ENCODE data around the gene PLAC1. TPM values are rescaled to one million over a fixed set of nuclear protein-coding genes. Genes with fewer than 3 reads are reported as not detected.

PLAC1 gene
- total RNA-seq, 1 experiment from 2014 or later: 0.34 TPM

GRCh38 chrX:134572816-134573682, 85.2 kb downstream of the PLAC1 start (continued):
- TF ChIP-seq MAX (IDR thresholded peaks at IDR 0.05) (peak; percentile 40; the same call in 1 of the 2 replicates), ZBTB33 (IDR thresholded peaks at IDR 0.05; ENCODE audit: extremely low read depth, insufficient replicate concordance, low read length) (no peak), JUND (IDR thresholded peaks at IDR 0.05) (peak; percentile 89), YY1 (IDR thresholded peaks at IDR 0.05; ENCODE audit: extremely low read depth, insufficient replicate concordance, low read depth, low read length) (no peak), ELF1 (IDR thresholded peaks at IDR 0.05; ENCODE audit: borderline replicate concordance, low read depth) (no peak), CEBPB (IDR thresholded peaks at IDR 0.05; ENCODE audit: low read depth) (0 out of 2 replicates have a peak, but pooled peaks have one; percentile 44), EZH2 (IDR thresholded peaks at IDR 0.05) (no peak), CBX3 (IDR thresholded peaks at IDR 0.05; ENCODE audit: low read depth) (peak; percentile 39; the same call in 1 of the 2 replicates), FOSL1 (IDR thresholded peaks at IDR 0.05; ENCODE audit: low read depth) (peak; percentile 78), TCF7L2 (IDR thresholded peaks at IDR 0.05; ENCODE audit: borderline replicate concordance, extremely low read depth, insufficient read depth, insufficient read length) (peak; percentile 62), SP1 (IDR thresholded peaks at IDR 0.05; ENCODE audit: low read depth) (peak; percentile 77), EGR1 (IDR thresholded peaks at IDR 0.05; ENCODE audit: low read depth) (no peak)

- RAD21 ChIA-PET (ENCODE audit: low non-redundant PET in 1 of 2, low total read pairs in 2 of 2, uncharacterized antibody in 2 of 2, unreplicated experiment in 2 of 2): no interaction called here
- CTCF ChIA-PET: no interaction called here
- DNase-seq (ENCODE audit: low read depth, low spot score) (no peak), ATAC-seq (no peak)
- Histone ChIP-seq H3K79me2 (ENCODE audit: insufficient read depth, low read length) (no peaks in the 10 kb centered on the region), H2AFZ (ENCODE audit: low read depth, low read length, poor library complexity, severe bottlenecking) (no peak overlapping the region), H3K27me3 (ENCODE audit: insufficient read depth, low read length) (peaks cover 3% of the 10 kb centered on the region; the same call in 1 of the 2 replicates), H3K9me2 (ENCODE audit: insufficient read depth) (no peaks in the 10 kb centered on the region), H3K4me3 (replicated peaks in 1 of 2; ENCODE audit: low read depth in 1 of 2, low read length in 2 of 2) (no peak overlapping the region), H3K36me3 (ENCODE audit: control insufficient read depth in 1 of 2, insufficient read depth in 2 of 2, low read length in 2 of 2) (no peaks in the 10 kb centered on the region), H3K4me1 (ENCODE audit: control insufficient read depth in 1 of 2, insufficient read depth in 2 of 2, low read length in 2 of 2) (peaks cover 9 to 19% of the 10 kb centered on the region in 2 experiments), H3K9me3 (ENCODE audit: control insufficient read depth in 1 of 2, insufficient read depth in 1 of 2, low read depth in 1 of 2, low read length in 2 of 2) (no peaks in the 10 kb centered on the region), H3K27ac (ENCODE audit: low read depth, low read length) (no peak overlapping the region), H3K9ac (ENCODE audit: low read length) (no peak overlapping the region), H4K20me1 (ENCODE audit: insufficient read depth) (no peaks in the 10 kb centered on the region), H3K4me2 (ENCODE audit: low read length) (no peak overlapping the region)
- TF ChIP-seq POLR2AphosphoS5 (IDR thresholded peaks at IDR 0.05; ENCODE audit: low read depth, low read length) (no peak), SIN3A (IDR thresholded peaks at IDR 0.05; ENCODE audit: low read depth) (no peak), MAX (IDR thresholded peaks at IDR 0.05) (no peak), ZBTB33 (IDR thresholded peaks at IDR 0.05; ENCODE audit: extremely low read depth, insufficient replicate concordance, low read length) (no peak), ATF3 (IDR thresholded peaks at IDR 0.05) (no peak), FOSL1 (IDR thresholded peaks at IDR 0.05; ENCODE audit: low read depth) (no peak)
- intact Hi-C loops (cut with micrococcal nuclease): no loop called here
- no TSS peak for BruUV-seq (replicated peaks)
- POLR2A ChIA-PET: no interaction called here
Observed at GRCh38 chrX:134571796-134572195, 86.5 kb downstream of the PLAC1 start.
